ENCODE results near the gene ZNF221. TPM values are rescaled to one million over a fixed set of nuclear protein-coding genes. Genes with fewer than 3 reads are reported as not detected.

Gene ZNF221
- total RNA-seq, 3 donors from 2014 or later, result 1.9 to 5.8 (median 1.9) TPM

DNA sequence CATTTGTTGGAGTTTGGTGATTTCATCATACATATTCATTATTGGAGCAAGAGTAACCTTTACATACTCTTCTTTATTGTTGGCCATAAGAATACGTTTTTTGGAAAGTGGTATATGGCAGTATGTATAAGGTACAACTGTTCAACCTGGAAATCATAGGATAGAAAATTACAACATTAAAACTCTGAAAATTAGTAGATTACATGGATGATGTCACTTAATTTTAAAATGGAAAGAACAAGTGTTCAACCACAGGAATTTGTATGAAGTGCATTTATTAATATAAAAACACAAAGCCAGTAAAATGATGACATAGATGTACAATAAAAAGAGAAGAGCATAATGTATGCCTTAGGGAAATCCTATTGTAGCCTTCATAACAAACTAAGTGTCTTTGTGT is 25.7 kb downstream of the ZNF221 start:
- no peak overlapping the region for H3K4me3 ChIP-seq
- ATAC-seq (no peak), DNase-seq (no peak)
- H3K4me1 ChIP-seq (ENCODE audit: low read depth), result no peaks in the 10 kb centered on the region
- TF ChIP-seq, protein P1, sequence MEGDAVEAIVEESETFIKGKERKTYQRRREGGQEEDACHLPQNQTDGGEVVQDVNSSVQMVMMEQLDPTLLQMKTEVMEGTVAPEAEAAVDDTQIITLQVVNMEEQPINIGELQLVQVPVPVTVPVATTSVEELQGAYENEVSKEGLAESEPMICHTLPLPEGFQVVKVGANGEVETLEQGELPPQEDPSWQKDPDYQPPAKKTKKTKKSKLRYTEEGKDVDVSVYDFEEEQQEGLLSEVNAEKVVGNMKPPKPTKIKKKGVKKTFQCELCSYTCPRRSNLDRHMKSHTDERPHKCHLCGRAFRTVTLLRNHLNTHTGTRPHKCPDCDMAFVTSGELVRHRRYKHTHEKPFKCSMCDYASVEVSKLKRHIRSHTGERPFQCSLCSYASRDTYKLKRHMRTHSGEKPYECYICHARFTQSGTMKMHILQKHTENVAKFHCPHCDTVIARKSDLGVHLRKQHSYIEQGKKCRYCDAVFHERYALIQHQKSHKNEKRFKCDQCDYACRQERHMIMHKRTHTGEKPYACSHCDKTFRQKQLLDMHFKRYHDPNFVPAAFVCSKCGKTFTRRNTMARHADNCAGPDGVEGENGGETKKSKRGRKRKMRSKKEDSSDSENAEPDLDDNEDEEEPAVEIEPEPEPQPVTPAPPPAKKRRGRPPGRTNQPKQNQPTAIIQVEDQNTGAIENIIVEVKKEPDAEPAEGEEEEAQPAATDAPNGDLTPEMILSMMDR (IDR thresholded peaks at IDR 0.05), result no peak
- intact Hi-C loops (cut with DNase I, micrococcal nuclease), result no loop called here
- no peaks in the 10 kb centered on the region for H3K36me3 ChIP-seq (ENCODE audit: low read depth)
- peaks cover 93% of the 10 kb centered on the region for H3K9me3 ChIP-seq

DNA sequence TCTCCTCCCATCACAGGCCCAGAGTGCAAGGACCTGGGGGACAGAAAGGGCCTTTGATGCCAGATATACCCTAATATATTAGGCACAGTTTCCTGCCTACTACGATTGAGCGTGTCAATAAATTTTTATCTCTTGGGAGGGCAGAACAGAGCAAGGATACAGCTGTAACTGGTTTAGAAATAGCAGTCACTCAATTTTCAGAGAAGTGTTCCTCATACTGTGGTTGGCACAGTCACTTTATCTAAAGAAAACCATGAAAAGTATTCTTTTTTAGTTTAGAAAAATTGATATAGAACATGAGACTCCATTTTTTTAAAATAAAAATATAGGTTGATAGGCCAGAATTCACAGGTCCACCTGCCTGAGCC is 32.5 kb downstream of the ZNF221 start:
- intact Hi-C loops (cut with DNase I, micrococcal nuclease), result no loop called here
- Histone ChIP-seq H3K9me3 (peaks cover 25% of the 10 kb centered on the region), H3K4me3 (no peak overlapping the region), H3K4me1 (ENCODE audit: low read depth) (no peaks in the 10 kb centered on the region), H3K36me3 (ENCODE audit: low read depth) (no peaks in the 10 kb centered on the region)
- TF ChIP-seq, protein P1 (IDR thresholded peaks at IDR 0.05), result no peak
- no peak for DNase-seq
- ATAC-seq, result no peak

DNA sequence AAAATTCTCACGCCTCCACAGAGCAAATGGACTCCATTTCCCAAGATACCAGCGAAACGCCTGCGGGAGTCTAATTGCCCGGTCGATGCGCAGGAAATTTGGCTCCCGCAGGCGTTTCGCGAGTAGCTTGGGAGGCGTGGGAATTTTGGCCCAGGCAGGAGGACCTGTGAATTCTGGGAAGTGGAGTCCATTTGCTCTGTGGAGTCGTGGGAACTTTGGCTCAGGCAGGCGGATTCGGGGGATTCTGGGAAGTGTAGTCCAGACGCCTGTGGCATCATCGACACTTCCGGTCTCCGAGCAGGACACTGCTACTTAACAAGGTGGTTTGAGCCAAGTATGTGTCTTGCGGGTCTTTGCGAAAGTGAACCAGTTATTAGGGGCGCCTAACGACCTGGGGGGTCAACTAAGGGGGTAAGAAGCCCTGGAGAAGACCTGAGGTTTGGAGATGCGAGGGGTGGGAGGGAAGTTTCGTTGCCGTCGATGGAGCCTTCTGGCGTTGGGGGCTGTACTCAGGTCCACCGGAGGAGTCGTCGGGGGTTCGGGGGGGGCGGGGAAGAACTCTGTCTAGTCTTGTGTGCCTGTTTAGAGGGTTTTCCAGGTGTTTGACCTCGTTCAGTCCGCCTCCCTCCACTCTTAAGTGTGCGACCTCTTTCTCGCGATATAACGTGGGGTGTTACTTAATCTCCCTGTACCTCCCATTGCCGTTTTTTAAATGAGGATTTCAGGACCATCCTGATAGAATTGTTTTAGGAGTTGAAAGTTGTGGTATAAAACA is 33.1 kb downstream of the ZNF221 start, which contains the start of gene ZNF155:
ZNF155 (plus strand) TSS at position 277 of the 775 bp plus-strand sequence. CDS start 4,356 bp downstream, outside the sequence.
- Histone ChIP-seq H3K36me3 (ENCODE audit: low read depth) (no peaks in the 10 kb centered on the region), H3K4me3 (peak within 1 kb of the TSS; percentile 36), H3K4me1 (ENCODE audit: low read depth) (no peaks in the 10 kb centered on the region), H3K9me3 (peaks cover 20% of the 10 kb centered on the region)
- TF ChIP-seq, protein P1 (IDR thresholded peaks at IDR 0.05), result no peak
- intact Hi-C loops (cut with DNase I, micrococcal nuclease), result no loop called here
- DNase-seq (peak; percentile 87 to 93 (median 90)), ATAC-seq (peak; percentile 100)

GRCh38 chr19:43984687-43985000 is 33.6 kb downstream of the ZNF221 start:
- peak; percentile 29 for ATAC-seq
- H3K36me3 ChIP-seq (ENCODE audit: low read depth), result no peaks in the 10 kb centered on the region
- peaks cover 15% of the 10 kb centered on the region for H3K9me3 ChIP-seq
- H3K4me3 ChIP-seq, result peak overlapping the region; percentile 36
- TF ChIP-seq, protein P1 (IDR thresholded peaks at IDR 0.05), result no peak
- intact Hi-C loops (cut with DNase I, micrococcal nuclease), result no loop called here
- peak in 2 of 3 donors; percentile 34 to 45 for DNase-seq
- no peaks in the 10 kb centered on the region for H3K4me1 ChIP-seq (ENCODE audit: low read depth)

DNA sequence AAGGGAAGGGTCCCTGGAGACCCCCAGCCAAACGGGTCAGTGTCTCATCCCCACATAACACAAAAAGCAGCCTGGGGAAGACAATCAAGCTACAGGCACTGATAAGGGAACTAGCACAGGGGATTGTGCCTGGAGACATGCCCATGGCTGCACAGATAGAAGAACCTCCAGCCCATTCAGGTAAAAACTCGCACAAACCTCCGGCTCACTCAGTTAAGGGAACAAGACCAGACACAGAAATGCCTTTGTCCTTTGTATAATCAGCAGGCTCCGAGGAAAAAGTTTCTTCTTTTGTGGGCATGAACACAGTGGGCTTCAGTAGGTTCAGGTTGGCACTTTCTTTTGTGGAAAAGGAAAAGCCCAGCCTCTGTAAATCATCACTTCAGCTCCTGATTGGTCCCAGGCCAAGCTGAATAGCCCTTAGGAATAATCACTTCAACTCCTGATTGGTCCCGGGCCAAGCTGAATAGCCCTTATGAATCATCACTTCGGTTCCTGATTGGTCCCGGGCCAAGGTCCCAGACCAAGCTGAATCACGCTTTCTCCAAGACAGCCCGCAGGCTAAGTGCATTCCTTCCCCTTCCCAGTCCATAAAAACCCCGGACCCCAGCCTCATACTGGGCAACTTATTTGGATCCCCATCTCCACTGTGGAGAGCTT is 46.7 kb downstream of the ZNF221 start:
- TF ChIP-seq, protein P1 (IDR thresholded peaks at IDR 0.05), result no peak
- peaks cover 18% of the 10 kb centered on the region for H3K9me3 ChIP-seq
- ATAC-seq (no peak), DNase-seq (no peak)
- peaks cover 3% of the 10 kb centered on the region for H3K4me1 ChIP-seq (ENCODE audit: low read depth)
- peaks cover 12% of the 10 kb centered on the region for H3K36me3 ChIP-seq (ENCODE audit: low read depth)
- H3K4me3 ChIP-seq, result no peak overlapping the region
- intact Hi-C loops (cut with DNase I, micrococcal nuclease), result no loop called here
